Liver (tissue), 3 donors: ENCODE results near the gene TBX5.

Experiments
- GABPA ChIP-seq, 2 donors: IDR thresholded peaks in 1 of 2; conservative IDR thresholded peaks in 1 of 2; 2 replicates each; pipeline ENCODE4 v1.6.1; 2016; ENCODE audit warnings: antibody characterized with exemption in 2 of 2, mild to moderate bottlenecking in 1 of 2, moderate library complexity in 1 of 2
- SP1 ChIP-seq: IDR thresholded peaks from 2 replicates; pipeline ENCODE4 v1.6.1; 2018; ENCODE audit warnings: antibody characterized with exemption, mild to moderate bottlenecking
- TF ChIP-seq, protein P1 (sequence below): IDR thresholded peaks from 2 replicates; pipeline ENCODE4 v1.6.1; 2016; ENCODE audit warnings: antibody characterized with exemption, mild to moderate bottlenecking
- TF ChIP-seq, protein P2 (sequence below): fragments of 150-350 bp; IDR thresholded peaks from 2 replicates; pipeline ENCODE4 v1.5.1; 2017; ENCODE audit warnings: improper control_type of control experiment, low read depth, low read length; ENCODE audit not compliant: missing input control
- TF ChIP-seq, protein P3 (sequence below): IDR thresholded peaks from 2 replicates; pipeline ENCODE4 v1.6.1; 2016; ENCODE audit warnings: antibody characterized with exemption
- donor health status: healthy.
- donor health status: healthy.

DNA sequence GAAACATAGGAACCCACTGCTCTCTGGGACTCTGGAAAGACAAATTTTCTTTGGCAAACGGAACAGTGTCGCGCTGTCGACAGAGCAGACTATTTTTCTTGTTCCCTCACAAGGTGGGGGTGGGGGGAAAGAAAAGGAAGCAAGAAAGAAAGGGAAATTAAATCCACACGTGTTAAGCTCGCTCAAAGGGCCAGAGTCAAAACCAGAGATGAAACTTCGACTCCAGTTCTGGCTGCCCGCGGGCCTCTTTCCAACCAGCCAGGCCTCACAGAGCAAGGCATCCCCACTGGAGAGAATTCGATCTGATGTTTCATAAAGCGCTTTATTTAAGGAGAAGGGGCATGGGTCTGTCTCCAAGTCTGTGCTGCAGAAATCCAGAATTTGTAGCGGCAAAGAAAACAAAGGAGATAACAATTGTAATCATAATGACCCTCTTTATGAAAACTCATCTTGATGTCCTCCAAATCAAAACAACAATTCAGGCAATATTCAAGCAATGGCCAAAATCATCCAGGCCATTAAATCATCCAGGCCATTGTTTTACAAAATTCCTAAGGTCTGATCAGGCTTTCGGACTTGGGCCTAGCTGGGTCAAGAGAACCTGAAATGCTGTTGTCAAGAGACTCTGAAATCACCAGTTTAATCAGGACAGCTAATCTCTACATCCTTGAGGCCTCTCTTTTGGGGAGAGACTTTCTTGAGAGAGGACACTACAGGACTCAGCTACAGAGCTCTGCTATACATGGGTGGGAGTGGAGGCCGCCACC, 5.3 kb upstream of the TBX5 start:
- TF ChIP-seq, protein P1, sequence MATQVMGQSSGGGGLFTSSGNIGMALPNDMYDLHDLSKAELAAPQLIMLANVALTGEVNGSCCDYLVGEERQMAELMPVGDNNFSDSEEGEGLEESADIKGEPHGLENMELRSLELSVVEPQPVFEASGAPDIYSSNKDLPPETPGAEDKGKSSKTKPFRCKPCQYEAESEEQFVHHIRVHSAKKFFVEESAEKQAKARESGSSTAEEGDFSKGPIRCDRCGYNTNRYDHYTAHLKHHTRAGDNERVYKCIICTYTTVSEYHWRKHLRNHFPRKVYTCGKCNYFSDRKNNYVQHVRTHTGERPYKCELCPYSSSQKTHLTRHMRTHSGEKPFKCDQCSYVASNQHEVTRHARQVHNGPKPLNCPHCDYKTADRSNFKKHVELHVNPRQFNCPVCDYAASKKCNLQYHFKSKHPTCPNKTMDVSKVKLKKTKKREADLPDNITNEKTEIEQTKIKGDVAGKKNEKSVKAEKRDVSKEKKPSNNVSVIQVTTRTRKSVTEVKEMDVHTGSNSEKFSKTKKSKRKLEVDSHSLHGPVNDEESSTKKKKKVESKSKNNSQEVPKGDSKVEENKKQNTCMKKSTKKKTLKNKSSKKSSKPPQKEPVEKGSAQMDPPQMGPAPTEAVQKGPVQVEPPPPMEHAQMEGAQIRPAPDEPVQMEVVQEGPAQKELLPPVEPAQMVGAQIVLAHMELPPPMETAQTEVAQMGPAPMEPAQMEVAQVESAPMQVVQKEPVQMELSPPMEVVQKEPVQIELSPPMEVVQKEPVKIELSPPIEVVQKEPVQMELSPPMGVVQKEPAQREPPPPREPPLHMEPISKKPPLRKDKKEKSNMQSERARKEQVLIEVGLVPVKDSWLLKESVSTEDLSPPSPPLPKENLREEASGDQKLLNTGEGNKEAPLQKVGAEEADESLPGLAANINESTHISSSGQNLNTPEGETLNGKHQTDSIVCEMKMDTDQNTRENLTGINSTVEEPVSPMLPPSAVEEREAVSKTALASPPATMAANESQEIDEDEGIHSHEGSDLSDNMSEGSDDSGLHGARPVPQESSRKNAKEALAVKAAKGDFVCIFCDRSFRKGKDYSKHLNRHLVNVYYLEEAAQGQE, result no peak
- no peak for TF ChIP-seq GABPA (IDR thresholded peaks at IDR 0.05 in 1 of 2, conservative IDR thresholded peaks at IDR 0.05 in 1 of 2)
- TF ChIP-seq, protein P2, sequence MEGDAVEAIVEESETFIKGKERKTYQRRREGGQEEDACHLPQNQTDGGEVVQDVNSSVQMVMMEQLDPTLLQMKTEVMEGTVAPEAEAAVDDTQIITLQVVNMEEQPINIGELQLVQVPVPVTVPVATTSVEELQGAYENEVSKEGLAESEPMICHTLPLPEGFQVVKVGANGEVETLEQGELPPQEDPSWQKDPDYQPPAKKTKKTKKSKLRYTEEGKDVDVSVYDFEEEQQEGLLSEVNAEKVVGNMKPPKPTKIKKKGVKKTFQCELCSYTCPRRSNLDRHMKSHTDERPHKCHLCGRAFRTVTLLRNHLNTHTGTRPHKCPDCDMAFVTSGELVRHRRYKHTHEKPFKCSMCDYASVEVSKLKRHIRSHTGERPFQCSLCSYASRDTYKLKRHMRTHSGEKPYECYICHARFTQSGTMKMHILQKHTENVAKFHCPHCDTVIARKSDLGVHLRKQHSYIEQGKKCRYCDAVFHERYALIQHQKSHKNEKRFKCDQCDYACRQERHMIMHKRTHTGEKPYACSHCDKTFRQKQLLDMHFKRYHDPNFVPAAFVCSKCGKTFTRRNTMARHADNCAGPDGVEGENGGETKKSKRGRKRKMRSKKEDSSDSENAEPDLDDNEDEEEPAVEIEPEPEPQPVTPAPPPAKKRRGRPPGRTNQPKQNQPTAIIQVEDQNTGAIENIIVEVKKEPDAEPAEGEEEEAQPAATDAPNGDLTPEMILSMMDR, result no peak
- TF ChIP-seq, protein P3, sequence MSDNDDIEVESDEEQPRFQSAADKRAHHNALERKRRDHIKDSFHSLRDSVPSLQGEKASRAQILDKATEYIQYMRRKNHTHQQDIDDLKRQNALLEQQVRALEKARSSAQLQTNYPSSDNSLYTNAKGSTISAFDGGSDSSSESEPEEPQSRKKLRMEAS, result no peak
- TF ChIP-seq SP1, result no peak
